SK-N-MC (cell line): ENCODE results near the gene TMOD1.

Source experiments
- DNase-seq: peaks from one replicate; pipeline ENCODE4 v3.0.0-alpha.2; 2011; ENCODE audit warnings: low read depth, low spot score
- H3K27ac ChIP-seq: fragments of 200-600 bp; sonication (generic); 2 replicates; pipeline ENCODE4 v1.5.1; 2016; ENCODE audit warnings: mixed run types
- H3K36me3 ChIP-seq: fragments of 200-600 bp; sonication (generic); 2 replicates; pipeline ENCODE4 v1.6.1; 2017; ENCODE audit warnings: antibody characterized with exemption, low read length, mixed read lengths; ENCODE audit not compliant: insufficient read depth
- H3K4me3 ChIP-seq: fragments of 200-600 bp; sonication (generic); 2 replicates; pipeline ENCODE4 v1.5.1; 2016
- H3K9ac ChIP-seq: fragments of 200-600 bp; sonication (generic); 2 replicates; pipeline ENCODE4 v1.8.0; 2017; ENCODE audit warnings: mixed run types, mixed read lengths; ENCODE audit not compliant: insufficient read length
- H3K9me3 ChIP-seq: fragments of 200-600 bp; sonication (generic); 2 replicates; pipeline ENCODE4 v1.6.1; 2017; ENCODE audit warnings: low read depth, mild to moderate bottlenecking, antibody characterized with exemption, low read length, moderate library complexity, mixed read lengths
- EZH2 ChIP-seq: fragments of 200-600 bp; sonication (generic); IDR thresholded peaks from one replicate; pipeline ENCODE4 v1.6.1; 2017; ENCODE audit warnings: antibody characterized with exemption
- FOXP2 ChIP-seq: optimal IDR thresholded peaks from 2 replicates; pipeline ENCODE3; 2011; ENCODE audit warnings: mild to moderate bottlenecking, moderate library complexity; ENCODE audit not compliant: insufficient read depth; ENCODE audit errors: extremely low read length, control extremely low read depth
- POLR2AphosphoS5 ChIP-seq: IDR thresholded peaks from 2 replicates; pipeline ENCODE4 v1.6.1; 2012; ENCODE audit warnings: mild to moderate bottlenecking, low read depth, low read length, borderline replicate concordance

The TMOD1 gene

DNA sequence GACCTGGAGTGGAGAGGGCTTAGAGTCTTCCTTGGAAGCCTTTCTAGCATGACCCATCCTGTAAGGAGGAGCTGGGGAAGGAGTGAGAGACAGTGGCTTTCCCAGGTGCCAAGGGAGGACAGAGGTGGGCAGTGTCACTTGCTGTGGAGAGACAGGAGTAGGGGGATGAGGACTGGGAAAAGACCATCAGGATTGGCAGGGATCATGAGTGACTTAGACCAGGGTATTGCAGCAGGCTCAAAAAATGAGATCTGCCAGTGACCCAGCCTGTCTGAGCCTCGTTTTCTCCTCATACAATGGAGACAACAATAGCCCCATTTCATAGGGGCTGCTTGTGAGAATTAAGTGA is 2.4 kb downstream of the TMOD1 start:
- H3K9me3 ChIP-seq = no peaks in the 10 kb centered on the region

DNA sequence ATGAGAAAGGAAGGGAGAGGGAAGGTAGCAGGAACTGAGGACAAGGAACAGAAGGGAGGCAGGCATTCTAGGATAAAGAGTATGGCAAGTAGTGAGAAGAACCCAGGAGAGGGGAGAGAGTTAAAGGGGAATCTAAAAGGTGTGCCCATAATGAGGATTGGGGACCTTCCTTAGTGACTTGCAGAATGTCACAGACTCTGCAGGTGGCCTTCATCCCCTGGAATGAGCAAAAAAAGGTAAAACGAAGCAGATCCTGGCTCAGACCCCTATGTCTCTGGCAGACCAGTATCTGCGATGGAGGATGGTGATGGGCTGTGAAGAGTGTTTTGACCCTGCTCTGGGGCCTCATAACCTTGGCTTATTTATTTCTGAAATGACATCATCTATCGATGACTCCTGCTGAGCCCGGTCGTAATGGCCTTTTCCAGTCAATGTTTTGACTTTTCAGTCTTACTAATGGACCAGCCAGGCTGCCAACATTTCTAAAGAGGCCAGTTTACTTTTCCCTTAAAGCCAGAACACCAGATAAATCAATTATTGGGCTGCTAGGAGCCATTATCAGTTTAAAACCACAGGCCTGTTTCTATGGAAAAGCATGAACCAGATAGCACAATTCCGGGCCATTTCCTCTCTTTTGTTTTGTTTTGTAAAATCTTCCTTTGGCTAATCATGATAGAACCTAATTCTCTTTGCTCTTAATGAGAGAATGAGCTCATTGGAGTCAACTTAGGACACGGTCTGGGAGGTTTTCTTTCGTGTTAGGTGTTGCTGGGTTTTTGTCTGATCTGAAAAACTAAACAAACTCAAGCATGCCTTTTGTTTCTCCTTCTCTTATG is 3.1 kb downstream of the TMOD1 start:
- H3K9ac ChIP-seq = no peak overlapping the region
- H3K36me3 ChIP-seq = no peaks in the 10 kb centered on the region
- no peaks in the 10 kb centered on the region for H3K9me3 ChIP-seq
- no peak overlapping the region for H3K27ac ChIP-seq
- DNase-seq = no peak
- TF ChIP-seq FOXP2 (no peak), EZH2 (no peak), POLR2AphosphoS5 (no peak)
- H3K4me3 ChIP-seq = no peak overlapping the region

More for the DNA sequence above, 2.4 kb downstream of the TMOD1 start:
- Histone ChIP-seq H3K27ac (no peak overlapping the region), H3K9ac (no peak overlapping the region), H3K4me3 (no peak overlapping the region), H3K36me3 (no peaks in the 10 kb centered on the region)
- DNase-seq = no peak
- no peak for TF ChIP-seq FOXP2
- no peak for TF ChIP-seq EZH2
- TF ChIP-seq POLR2AphosphoS5 = no peak

GRCh38 chr9:97505845-97506244 is 4.4 kb downstream of the TMOD1 start:
- no peak for TF ChIP-seq FOXP2
- TF ChIP-seq EZH2 = no peak
- Histone ChIP-seq H3K9ac (no peak overlapping the region), H3K27ac (no peak overlapping the region), H3K36me3 (no peaks in the 10 kb centered on the region), H3K4me3 (no peak overlapping the region), H3K9me3 (no peaks in the 10 kb centered on the region)
- no peak for DNase-seq

- no peak overlapping the region for H3K27ac ChIP-seq
- H3K9me3 ChIP-seq = no peaks in the 10 kb centered on the region
- no peak overlapping the region for H3K9ac ChIP-seq
- TF ChIP-seq FOXP2 (no peak), POLR2AphosphoS5 (no peak), EZH2 (no peak)
- H3K4me3 ChIP-seq = no peak overlapping the region
- no peaks in the 10 kb centered on the region for H3K36me3 ChIP-seq
- DNase-seq = no peak
These were observed 4.8 kb downstream of the TMOD1 start for GRCh38 chr9:97506306-97506705.

DNA sequence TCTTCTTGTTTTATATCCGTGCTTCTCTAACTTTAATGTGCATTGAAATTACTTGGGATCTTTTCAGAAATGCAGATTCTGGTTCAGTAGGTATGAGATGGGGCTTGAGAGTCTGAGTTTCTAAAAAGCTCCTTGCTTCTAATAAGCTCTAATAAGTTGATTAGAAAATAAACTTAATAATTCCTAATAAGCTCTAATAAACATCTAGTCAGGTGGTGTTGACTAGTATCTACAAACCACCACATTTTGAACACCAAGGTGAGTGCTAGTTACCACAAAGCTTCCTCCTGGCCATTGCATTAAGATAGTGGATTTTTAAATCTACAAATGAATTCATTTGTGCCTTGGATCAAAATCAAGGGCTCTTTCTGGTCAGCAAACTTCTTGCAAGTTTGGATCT is 5.3 kb downstream of the TMOD1 start:
- Histone ChIP-seq H3K27ac (no peak overlapping the region), H3K9me3 (no peaks in the 10 kb centered on the region), H3K4me3 (no peak overlapping the region), H3K9ac (no peak overlapping the region), H3K36me3 (no peaks in the 10 kb centered on the region)
- no peak for DNase-seq
- TF ChIP-seq EZH2 (no peak), FOXP2 (no peak), POLR2AphosphoS5 (no peak)

DNA sequence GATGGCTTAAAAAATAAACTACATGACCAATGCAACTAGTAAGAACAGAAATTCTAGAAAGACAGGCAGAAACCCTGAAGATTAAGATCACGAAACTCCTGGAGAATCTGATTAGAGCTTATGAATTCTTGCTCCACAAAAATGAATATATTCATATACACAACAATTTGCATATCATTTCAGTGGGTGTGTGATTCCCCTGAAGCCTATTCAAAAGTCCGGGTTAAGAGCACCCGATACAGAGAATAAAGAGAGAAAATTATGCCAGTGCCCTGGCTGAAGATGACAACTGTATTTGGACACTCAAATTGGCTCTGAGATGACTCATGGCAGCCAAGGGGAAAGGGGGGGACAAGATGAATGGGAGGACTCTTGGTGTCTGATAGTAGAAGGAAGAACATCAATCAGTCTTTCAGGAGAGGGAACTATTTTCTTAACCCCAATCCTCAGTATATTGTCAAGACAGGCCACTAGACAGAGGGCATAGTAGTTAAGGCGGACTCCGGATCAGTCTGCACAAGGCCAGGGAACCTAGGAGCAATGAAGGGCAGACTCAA is 6.0 kb downstream of the TMOD1 start:
- Histone ChIP-seq H3K9ac (no peak overlapping the region), H3K9me3 (no peaks in the 10 kb centered on the region), H3K27ac (no peak overlapping the region), H3K4me3 (no peak overlapping the region), H3K36me3 (no peaks in the 10 kb centered on the region)
- no peak for DNase-seq
- TF ChIP-seq FOXP2 = no peak

- H3K36me3 ChIP-seq = no peaks in the 10 kb centered on the region
- no peak overlapping the region for H3K27ac ChIP-seq
- no peak for DNase-seq
- no peak overlapping the region for H3K4me3 ChIP-seq
- H3K9me3 ChIP-seq = no peaks in the 10 kb centered on the region
- no peak overlapping the region for H3K9ac ChIP-seq
- TF ChIP-seq POLR2AphosphoS5 (no peak), FOXP2 (no peak), EZH2 (no peak)
These were observed 7.4 kb downstream of the TMOD1 start for GRCh38 chr9:97508852-97509251.

GRCh38 chr9:97510797-97511654 is 9.6 kb downstream of the TMOD1 start:
- Histone ChIP-seq H3K9ac (no peak overlapping the region), H3K27ac (no peak overlapping the region), H3K36me3 (no peaks in the 10 kb centered on the region), H3K4me3 (no peak overlapping the region), H3K9me3 (no peaks in the 10 kb centered on the region)
- DNase-seq = no peak
- TF ChIP-seq EZH2 (no peak), FOXP2 (no peak), POLR2AphosphoS5 (no peak)
